ENCODE data around the gene HPSE2.
"Not testable (repeated sequence)": the region's sequence is repeated elsewhere in the genome, so short reads cannot be mapped to it uniquely, and the experiment has no call there.

Gene HPSE2

DNA sequence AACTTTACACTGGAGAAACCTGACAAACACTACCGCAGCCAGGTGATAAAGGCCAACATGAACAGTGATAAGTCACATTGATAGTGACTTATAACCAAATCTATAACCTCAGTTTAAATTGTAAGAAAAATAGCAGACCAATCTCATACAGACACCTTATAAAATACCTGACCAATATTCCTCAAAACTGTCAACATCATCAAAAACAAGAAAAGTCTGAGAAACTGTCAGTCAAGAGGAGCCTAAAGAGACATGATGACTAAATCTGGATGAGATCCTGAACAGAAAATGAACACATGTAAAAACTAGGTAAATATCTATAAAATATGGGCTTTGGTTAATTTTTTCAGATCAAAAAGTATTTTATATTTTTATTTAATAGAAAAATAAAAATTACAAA lies 233.3 kb downstream of the HPSE2 start:
- DNase-seq, result no peak

DNA sequence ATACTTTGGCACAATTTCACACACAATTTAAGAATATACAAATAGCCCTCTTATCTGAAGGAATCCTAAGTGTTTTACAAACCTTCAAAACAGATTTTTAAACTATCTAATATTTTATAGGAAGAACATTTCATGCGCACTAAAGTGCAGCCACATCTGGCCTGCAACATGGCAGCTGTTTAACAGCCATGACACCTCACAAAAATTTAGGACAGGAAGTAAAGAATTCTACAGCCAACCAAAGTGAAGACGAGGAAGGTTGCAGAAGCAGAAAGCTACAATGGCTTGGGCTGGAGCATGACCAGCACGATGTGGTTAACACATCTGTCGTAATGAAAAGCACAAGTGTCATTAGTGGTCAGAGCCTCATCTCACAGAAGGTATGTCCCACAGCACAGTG lies 238.1 kb downstream of the HPSE2 start:
- no peak for DNase-seq

DNA sequence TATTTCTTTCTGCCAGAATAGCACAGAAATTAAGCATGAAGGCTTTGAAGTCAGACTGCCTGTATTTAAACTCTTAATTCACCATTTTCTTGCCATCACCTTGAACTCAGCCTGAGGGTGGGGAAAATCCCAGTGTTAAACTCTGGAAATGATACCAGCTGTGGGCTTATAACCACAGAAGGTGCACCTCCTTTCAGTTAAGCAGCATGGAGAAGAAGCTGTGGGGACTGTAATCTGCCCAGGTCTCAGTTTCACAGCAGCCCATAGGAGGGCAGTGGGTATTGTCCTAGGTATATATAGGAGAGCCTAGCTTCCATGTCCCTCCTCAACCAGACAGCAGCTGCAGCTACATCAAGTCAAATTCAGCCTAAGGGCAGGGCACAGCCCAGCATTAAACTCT lies 241.6 kb downstream of the HPSE2 start:
- DNase-seq, result no peak

GRCh38 chr10:98983751-98984150 lies 251.9 kb downstream of the HPSE2 start:
- DNase-seq, result not testable (repeated sequence)

DNA sequence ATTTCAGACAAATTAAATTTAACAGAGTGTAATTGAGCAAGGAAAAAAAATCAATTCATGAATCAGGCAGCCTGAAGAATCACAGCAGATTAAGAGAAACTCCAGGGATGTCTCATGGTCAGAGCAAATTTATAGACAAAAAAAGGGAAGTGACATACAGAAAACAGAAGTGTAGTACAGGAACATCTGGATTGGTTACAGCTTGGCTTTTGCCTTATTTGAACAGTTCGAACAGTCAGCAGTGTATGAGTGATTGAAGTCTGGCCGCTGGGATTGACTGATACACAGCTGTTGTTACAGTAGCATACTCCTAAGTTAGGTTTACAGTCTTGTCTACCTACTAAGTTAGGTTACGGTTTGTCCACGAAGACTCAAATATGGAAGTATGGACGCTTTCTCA lies 255.3 kb downstream of the HPSE2 start:
- DNase-seq, result no peak

DNA sequence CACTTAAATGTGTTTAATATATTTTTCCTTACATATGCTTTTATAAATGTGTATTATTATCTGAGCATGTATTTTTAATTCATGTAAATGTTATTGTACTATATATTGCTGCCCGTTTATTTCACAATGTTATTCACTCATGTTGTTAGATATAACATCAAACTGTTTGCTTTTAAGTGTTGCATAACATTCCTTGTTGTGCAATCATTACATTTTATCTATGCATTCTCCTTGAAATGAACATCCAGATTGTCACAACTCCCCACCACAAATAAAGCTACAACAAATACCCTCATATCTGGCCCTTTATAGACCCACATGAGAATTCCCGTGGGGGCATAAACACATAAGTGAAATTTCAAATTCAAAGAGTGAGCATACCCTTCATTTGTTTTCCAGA lies 264.2 kb downstream of the HPSE2 start:
- DNase-seq, result no peak

DNA sequence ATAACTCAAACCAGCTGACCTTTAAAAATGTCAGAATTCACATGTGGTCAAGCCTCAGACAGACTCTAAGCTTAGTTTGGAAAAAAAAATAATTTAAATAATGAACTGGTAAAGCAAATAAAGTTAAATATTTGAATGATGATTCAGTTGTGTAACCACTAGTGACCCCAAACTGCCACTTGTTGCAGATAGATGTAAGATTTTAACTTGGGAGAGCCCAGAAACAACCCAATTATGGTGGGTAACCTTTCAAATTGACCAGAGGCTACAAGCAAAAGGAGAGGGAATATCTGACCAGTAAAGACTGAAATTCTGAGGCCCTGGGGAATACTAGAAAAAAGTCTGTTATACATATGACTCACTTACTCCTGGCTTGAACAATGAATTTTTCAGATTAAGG lies 268.1 kb downstream of the HPSE2 start:
- DNase-seq, result no peak

DNA sequence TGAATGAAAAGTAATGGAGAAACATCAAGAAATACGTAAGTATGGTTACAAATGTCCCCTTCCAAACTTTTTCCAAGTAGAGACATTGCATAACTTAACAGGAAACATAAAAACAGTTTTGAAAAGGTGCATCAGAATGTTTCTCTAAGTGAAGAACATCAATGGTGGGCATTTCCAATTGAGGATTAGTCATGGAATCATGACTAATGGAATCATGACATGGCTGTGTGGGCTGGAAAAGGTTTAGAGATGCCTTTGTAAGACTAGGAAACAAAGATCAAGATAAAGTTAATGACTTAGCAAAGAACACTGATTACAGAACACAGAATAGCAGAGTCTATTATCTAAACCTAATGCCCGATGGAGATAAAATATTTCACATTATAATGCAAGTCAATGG lies 272.0 kb downstream of the HPSE2 start:
- no peak for DNase-seq

- DNase-seq, result no peak
These were observed 276.3 kb downstream of the HPSE2 start for GRCh38 chr10:98959379-98959778.

DNA sequence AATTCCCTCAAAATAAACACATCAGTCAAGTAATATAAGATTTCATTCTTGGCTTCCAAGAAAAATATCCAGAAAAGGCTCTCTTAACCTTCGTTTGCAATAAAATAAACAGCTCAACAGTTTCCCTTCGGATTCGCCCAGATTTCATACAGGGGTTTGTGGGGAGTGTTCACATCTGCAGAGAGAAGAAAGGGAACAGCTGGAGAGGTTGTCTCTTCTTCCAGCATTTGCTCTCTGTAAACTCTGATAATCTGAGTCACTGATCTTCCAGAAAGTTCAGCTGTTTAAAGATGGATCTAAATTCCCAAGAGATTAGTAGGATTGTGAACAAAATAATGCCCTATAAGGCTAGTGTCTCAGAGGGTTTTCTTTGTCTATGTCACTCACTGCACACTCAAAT lies 277.9 kb downstream of the HPSE2 start:
- DNase-seq, result no peak

- DNase-seq, result no peak
These were observed 278.9 kb downstream of the HPSE2 start for GRCh38 chr10:98956576-98957260.

DNA sequence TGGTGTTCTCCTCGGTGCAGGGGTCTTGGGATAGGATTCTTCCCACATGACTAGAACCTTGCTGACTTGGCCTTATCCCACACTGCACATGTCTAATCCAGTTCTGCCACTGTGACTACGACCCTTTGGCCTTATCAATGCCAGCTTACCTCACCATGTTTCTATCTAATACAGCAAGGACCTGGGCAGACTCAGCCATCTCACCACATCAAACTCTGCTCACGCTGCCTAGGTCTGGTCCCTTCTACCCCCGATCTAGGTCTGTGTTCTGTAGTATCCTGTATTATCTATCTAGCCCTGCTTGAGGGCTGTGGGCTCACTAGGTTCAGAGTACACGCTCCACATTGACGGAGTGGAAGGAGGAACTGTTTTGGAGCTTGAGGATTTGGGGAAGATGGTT lies 282.4 kb downstream of the HPSE2 start:
- no peak for DNase-seq

DNA sequence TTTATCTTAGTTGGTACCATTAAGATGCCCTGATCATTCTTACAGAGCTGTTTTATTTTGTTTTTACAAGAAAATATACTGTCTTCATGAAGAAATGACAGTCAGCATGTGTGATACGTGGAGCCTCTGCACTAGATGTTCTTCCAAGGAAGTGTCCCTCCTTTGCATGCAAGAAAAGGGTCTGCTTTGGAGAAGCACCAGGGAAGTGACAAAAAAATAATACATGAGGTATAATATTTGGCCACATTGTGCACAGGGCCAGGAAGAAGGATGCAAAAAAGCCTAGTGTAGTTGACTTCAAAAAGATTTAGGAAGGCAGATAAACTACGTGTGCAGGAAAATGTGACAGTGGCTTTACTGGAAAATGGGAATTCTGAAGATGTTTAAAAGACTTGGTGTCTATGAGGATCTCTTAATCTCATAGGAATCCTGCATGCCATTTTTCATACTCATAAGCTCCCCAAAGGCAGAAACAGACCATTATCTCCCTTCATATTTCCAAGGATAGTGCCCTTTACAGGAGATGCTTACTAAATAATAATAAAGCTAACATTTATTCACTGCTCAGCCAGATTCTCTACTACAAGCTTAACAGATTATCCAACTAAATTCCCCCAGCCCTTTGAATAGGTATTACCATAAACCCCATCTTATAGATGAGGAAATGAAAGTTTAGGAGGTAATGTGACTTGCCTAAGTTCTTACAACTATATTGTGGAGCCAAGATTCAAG lies 284.2 kb downstream of the HPSE2 start:
- DNase-seq, result no peak

DNA sequence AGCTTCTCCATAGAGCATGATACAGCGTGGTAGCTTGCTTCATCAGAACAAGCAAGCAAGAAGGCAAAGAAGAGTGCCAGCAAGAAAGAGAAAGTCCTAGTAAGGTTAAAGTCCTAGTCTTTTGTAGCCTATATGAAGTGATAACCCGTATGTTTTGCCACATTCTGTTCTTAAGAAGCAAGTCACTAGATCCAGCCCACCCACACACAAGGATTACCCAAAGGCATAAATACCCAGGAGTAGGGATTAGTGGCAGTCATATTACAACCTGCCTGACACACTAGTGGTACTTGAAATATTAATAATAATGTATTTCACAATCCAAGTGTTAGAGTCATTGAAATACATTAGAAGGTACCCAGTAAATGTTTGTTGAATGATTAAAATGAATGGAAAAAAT lies 285.5 kb downstream of the HPSE2 start:
- DNase-seq, result no peak

- no peak for DNase-seq
These were observed 286.3 kb downstream of the HPSE2 start for GRCh38 chr10:98949306-98949705.

DNA sequence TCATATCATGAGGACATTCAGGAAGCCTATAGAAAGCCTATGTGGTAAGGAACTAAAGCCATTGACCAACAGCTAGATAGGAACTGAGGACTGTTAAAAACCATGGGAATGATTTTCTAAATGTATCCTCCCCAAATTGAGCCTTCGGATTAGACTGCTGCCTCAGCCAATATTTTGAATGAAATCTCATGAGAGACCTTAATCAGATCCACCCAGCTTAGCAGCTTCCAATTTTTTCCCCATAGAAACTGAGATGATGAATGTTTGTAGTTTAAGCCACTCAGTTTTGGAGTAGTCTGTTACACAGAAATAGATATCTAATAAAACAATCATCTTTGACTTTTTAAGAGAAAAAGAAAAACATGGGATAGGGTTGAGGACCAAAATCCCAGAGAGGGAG lies 292.0 kb downstream of the HPSE2 start:
- no peak for DNase-seq

- DNase-seq, result no peak
These were observed 305.9 kb downstream of the HPSE2 start for GRCh38 chr10:98929709-98930108.

DNA sequence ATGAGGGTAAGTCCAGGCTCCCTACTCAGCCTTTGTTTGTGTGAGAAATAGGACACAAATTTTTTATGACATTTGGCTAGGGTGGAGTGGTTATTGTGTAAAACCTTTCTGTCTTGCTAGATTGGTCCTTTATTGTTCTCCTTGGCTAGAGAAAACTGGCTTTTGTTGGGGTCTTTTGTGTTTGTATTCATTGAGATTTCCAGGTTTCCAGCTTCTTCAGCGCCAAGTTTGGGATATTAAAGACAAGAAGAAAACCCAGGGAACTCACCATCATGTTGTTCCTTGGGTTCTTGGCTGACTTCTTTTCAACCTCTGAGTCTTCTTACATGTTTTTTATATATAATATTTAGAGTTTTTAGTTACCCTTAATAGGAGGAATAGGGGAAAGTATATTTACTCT lies 310.0 kb downstream of the HPSE2 start:
- no peak for DNase-seq

GRCh38 chr10:98924526-98924925 lies 311.1 kb downstream of the HPSE2 start:
- no peak for DNase-seq

DNA sequence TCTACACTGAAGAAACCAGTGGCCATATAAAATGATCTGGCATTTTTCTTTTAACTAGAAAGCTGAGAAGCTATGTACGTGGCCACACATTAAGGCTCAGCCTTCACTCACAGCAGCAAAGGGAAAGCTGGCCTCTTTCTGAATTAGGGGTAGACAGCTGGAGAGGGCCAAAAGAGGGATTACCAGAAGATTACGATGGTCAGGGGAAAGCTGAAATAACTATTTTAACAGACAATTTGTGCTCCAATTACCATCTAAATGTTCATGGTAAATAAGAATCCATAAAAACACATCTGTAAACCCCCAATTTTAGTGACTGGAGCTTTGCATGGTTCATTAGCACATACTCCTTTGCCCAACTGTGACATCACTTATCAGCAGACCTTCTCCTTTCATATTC lies 314.3 kb downstream of the HPSE2 start:
- peak; percentile 27 for DNase-seq

- peak; percentile 43 for DNase-seq
These were observed 314.8 kb downstream of the HPSE2 start for GRCh38 chr10:98920807-98921206.

DNA sequence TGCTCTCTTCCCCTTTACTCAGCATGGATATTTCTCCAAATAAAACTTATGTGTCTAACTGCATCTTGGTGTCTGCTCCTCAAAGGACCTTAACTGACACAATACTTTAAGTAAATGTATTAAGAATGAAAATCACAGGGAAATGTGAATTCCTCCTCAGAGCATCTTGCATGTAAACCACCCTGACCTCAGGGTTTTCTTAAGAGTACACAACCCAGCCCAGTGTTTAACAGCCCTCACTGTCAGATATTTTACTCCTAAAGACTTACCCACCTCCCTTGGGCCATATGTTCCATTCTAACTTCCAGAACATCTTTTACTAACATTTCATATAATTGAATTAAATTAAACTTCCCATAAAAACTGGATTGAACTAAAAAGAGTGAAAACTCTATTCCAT lies 315.3 kb downstream of the HPSE2 start:
- no peak for DNase-seq

DNA sequence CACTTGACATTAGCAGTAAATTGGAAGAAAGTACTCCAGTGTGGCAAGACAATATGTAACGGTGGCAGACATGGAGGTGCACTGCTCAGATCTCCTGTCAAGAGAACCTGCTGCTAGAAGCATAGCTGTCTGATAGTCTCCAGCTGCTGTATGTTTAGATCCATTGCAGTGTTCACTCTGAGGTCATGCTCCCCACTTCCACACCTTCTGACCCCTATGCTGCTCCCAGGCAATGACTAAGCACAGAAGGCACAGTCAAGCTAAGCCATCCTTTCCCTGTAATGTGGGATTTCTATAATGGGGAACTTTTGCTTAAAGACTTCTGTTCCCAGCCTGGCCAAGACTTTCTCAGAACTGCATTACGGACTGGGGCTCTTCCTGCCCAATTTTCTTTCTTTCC lies 315.8 kb downstream of the HPSE2 start:
- DNase-seq, result no peak

- no peak for DNase-seq
These were observed 317.8 kb downstream of the HPSE2 start for GRCh38 chr10:98917828-98918227.
